NCI-H2107 (cell line): ENCODE measurements around the gene HLA-DRA.

Source experiments
- DNase-seq: peaks from one replicate; lab custom pipeline; 2025; lab: John Stamatoyannopoulos, UW

Gene HLA-DRA

GRCh38 chr6:32439602-32440214, at the start of gene HLA-DRA:
HLA-DRA (plus strand) TSS chr6:32439887; CDS start chr6:32439951, 64 bp downstream.
- no peak for DNase-seq

- DNase-seq: no peak
Observed at GRCh38 chr6:32391505-32391904, 48.2 kb upstream of the HLA-DRA start.

GRCh38 chr6:32393665-32394420, 45.8 kb upstream of the HLA-DRA start:
- DNase-seq: no peak

- no peak for DNase-seq
Observed at GRCh38 chr6:32396028-32396427, 43.7 kb upstream of the HLA-DRA start.

GRCh38 chr6:32397252-32397920, 42.3 kb upstream of the HLA-DRA start:
- DNase-seq: no peak

GRCh38 chr6:32401284-32401963, 38.3 kb upstream of the HLA-DRA start:
- DNase-seq: no peak

GRCh38 chr6:32402812-32403211, 36.9 kb upstream of the HLA-DRA start:
- DNase-seq: no peak

- DNase-seq: no peak
Observed at GRCh38 chr6:32405656-32406055, 34.0 kb upstream of the HLA-DRA start.

- DNase-seq: no peak
Observed at GRCh38 chr6:32406197-32406596, 33.5 kb upstream of the HLA-DRA start.

- DNase-seq: no peak
Observed at GRCh38 chr6:32406857-32407256, 32.8 kb upstream of the HLA-DRA start, which contains the start of gene BTNL2. BTNL2 (minus strand) TSS chr6:32407181; CDS start chr6:32407123, 58 bp downstream.

- no peak for DNase-seq
Observed at GRCh38 chr6:32410906-32411305, 28.8 kb upstream of the HLA-DRA start.

GRCh38 chr6:32411566-32412327, 27.9 kb upstream of the HLA-DRA start:
- no peak for DNase-seq

- peak; percentile 2 for DNase-seq
Observed at GRCh38 chr6:32413427-32414047, 26.1 kb upstream of the HLA-DRA start.

- DNase-seq: peak; percentile 1
Observed at GRCh38 chr6:32415521-32416019, 24.1 kb upstream of the HLA-DRA start.

GRCh38 chr6:32416036-32416435, 23.7 kb upstream of the HLA-DRA start:
- no peak for DNase-seq

- no peak for DNase-seq
Observed at GRCh38 chr6:32424589-32425300, 14.9 kb upstream of the HLA-DRA start.

- DNase-seq: no peak
Observed at GRCh38 chr6:32426338-32426737, 13.3 kb upstream of the HLA-DRA start.

GRCh38 chr6:32427218-32427617, 12.5 kb upstream of the HLA-DRA start:
- DNase-seq: no peak

- DNase-seq: no peak
Observed at GRCh38 chr6:32427934-32428474, 11.7 kb upstream of the HLA-DRA start.

GRCh38 chr6:32430179-32430578, 9.5 kb upstream of the HLA-DRA start:
- no peak for DNase-seq
